Measurements from ENCODE around the gene APOD. TPM values are rescaled to one million over a fixed set of nuclear protein-coding genes. Genes with fewer than 3 reads are reported as not detected.
"Not testable (repeated sequence)": the region's sequence is repeated elsewhere in the genome, so short reads cannot be mapped to it uniquely, and the experiment has no call there.

Gene APOD
- polyA plus RNA-seq, 6 donors from 2014 or later = 0.25 to 3.5 (median 1.9) TPM; not detected in 1

DNA sequence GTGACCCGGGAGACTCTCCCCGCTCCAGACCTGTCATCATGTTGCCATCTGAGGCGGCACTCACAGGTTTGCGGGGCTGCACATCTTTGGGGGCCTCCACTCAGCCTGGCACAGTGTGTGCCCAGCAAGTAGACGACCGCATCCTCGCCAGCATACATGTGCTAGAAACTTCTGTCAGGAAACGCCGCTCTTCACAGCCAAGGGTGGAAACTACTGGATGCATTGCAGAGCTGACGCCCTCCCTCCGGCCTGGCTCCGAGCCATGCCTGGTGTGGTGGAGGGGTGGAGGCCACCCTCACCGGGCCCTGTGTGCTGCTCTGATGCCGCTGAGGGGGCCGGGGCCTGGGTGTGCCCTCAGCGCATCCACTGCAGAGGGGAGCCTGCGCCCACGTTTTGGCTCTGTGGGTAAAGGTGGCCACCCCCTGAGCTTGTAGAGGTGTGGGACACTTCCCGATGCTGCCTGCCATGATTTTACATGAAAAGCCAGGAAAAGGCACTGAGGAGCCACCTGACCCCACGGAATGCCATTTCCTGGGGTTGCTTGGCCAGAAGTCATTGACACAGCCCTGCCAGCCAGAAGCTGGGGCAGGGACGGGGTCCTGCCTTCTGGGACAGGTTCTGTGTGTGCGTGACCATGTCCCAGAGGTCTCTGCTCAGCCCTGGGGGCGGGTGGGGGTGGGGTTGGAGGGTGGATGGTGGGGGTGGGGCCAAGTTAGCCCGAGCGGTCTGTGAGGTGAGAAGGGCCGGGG is 39.7 kb upstream of the APOD start:
- H3K27ac Mint-ChIP-seq; H3K36me3 Mint-ChIP-seq; DNase-seq; ATAC-seq (ENCODE audit: low read depth in 2 of 2); H3K4me1 Mint-ChIP-seq; H3K4me3 Mint-ChIP-seq; H3K27me3 Mint-ChIP-seq; H3K9me3 Mint-ChIP-seq: not testable (repeated sequence)

DNA sequence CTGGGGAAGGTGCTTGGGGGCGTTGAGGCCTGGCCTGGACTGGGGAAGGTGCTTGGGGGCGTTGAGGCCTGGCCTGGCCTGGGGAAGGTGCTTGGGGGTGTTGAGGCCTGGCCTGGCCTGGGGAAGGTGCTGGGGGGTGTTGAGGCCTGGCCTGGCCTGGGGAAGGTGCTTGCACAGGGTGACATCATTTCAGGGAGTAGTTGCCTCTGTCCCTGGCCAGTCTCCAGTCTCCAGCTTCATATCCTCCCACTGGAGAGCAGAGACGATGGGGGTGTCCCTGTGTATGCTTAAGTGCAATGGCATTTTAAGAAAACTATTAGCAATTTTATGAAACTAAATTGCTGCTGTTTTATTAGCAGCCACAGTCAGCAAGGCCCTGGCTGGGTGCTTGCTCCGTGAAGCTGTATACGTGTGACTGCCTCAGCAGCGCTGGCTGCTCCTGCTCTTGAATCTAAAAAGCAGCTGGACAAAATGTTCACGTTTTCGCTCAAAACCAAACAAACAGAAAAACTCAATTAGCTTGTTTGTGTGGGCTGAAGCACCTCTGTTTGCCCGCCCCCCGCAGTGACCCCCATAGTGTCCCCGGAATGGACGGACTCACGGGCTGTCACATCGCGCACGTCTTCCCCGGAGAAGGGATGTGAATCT is 38.9 kb upstream of the APOD start:
- H3K27ac Mint-ChIP-seq; DNase-seq; H3K4me1 Mint-ChIP-seq; H3K9me3 Mint-ChIP-seq; ATAC-seq (ENCODE audit: low read depth in 2 of 2); H3K4me3 Mint-ChIP-seq; H3K27me3 Mint-ChIP-seq; H3K36me3 Mint-ChIP-seq: not testable (repeated sequence)

DNA sequence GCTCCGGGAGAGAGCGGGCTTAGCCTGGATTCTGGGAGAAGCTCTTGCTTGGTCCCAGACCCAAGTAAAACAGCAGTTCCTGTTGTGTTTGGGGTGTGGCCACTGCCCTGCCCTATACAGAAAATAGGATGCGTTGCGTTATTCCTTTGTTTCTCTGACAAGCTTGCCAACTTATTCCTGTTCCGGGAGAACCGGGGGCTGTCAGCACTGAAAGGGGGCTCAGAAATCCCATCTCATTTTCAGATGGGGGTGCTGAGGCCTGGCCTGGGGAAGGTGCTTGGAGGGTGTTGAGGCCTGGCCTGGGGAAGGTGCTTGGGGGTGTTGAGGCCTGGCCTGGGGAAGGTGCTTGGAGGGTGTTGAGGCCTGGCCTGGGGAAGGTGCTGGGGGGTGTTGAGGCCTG is 38.3 kb upstream of the APOD start:
- H3K36me3 Mint-ChIP-seq; H3K27me3 Mint-ChIP-seq; ATAC-seq (ENCODE audit: low read depth in 2 of 2); H3K4me1 Mint-ChIP-seq; H3K9me3 Mint-ChIP-seq; DNase-seq; H3K27ac Mint-ChIP-seq: not testable (repeated sequence)
- H3K4me3 Mint-ChIP-seq = peak overlapping the region in 1 of 8 donors; percentile 11

DNA sequence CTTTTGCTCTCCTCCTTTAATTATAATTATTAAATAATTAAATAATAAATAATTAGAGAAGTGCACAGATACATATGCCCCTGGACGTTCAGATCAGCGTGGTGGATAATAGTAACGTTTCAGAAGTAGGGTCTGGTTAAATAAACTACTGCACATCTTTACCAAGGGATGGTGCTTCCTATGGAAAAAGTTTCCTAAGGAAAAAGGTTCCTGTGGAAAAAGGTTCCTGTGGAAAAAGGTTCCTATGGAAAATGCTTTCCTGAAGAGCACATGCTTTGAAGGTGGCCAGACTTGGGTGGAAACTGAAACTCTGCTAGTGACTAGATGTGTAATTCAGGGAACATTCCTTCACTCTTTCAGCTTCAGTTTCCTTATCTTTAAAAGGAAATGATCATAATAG is 37.4 kb upstream of the APOD start:
- not testable (repeated sequence) for H3K4me1 Mint-ChIP-seq; H3K4me3 Mint-ChIP-seq; H3K9me3 Mint-ChIP-seq; H3K36me3 Mint-ChIP-seq; DNase-seq; ATAC-seq (ENCODE audit: low read depth in 2 of 2); H3K27me3 Mint-ChIP-seq; H3K27ac Mint-ChIP-seq

DNA sequence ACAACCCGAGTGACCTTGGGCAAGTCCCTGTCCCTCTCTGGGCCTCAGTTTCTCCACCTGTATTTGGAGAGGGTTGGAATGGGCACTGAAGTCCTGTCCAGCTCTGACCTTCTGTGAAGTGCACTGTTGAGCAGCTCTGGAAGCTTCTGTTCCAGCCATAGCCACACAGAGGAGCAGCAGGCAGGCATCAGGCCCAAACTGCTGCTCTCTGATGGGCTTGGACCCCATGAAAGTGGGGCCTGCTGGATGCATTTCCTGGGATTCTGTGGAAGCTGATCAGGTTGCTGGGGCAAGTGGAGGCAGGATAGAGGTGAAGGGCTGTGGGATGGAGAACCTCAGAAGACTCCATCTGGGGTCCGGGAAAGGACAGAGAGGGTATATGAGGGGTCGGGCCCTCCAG is 36.7 kb upstream of the APOD start:
- H3K4me3 Mint-ChIP-seq, H3K9me3 Mint-ChIP-seq, DNase-seq: not testable (repeated sequence)

DNA sequence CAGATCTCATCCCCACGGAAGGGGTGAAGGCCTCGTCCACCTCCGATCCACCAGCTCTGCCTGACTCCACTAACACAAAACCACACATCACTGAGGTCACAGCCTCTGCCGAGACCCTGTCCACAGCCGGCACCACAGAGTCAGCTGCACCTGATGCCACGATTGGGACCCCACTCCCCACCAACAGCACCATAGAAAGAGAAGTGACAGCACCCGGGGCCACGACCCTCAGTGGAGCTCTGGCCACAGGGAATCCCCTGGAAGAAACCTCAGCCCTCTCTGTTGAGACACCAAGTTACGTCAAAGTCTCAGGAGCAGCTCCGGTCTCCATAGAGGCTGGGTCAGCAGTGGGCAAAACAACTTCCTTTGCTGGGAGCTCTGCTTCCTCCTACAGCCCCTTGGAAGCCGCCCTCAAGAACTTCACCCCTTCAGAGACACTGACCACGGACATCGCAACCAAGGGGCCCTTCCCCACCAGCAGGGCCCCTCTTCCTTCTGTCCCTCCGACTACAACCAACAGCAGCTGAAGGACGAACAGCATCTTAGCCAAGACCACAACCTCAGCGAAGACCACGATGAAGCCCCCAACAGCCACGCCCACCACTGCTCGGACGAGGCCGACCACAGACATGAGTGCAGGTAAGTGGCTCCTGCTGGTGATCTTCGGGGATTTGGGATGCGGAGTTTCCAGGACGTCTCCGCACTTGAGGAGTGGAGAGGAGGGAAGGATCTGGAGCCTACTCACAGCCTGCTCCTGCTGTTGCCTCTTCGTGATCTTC is 36.0 kb upstream of the APOD start:
- DNase-seq = not testable (repeated sequence)

More for the DNA sequence above, 36.7 kb upstream of the APOD start:
- H3K36me3 Mint-ChIP-seq; H3K27me3 Mint-ChIP-seq; H3K4me1 Mint-ChIP-seq; ATAC-seq (ENCODE audit: low read depth in 2 of 2); H3K27ac Mint-ChIP-seq: not testable (repeated sequence)

DNA sequence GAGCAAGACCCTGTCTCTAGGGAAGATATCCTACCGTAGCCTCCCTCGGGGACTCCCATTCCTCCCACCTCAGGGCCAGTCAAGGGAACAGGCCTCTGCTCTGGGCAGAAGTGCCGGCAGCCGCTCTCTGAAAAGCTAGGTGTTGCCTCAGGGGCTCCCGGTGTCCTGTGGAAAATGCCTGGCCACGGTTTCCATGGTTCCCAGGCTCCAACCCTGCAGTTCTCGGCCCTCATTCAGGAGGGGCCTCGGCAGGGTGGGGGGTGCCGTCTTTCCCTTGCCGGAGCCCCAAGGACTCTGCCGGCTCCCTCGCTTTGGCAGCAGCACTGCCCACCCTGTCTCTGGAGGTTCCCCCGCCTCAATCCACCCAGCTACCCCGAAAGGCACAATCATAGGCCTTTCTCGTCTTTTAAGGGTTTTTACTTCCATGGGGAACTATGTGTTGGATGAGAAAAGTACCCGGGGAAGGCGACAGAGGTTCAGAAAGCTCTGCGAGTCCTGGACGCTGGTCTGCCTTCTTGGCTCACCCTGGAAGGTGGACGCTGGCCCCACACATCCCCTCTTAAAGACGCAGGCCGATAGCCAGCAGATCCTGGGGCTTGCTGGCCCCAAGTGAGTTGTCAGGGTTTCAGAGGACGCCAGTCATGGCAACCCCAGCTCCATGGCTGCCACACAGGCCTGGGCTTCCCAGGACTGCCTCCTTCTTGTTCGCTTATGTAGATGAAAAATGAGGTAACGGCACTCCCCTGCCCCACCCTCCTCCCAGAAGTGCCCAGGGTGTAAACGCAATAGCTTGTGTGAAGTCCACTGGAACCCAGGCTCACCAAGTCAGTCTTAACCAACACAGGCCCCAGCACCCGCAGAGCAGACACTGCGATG is 34.3 kb upstream of the APOD start:
- not testable (repeated sequence) for DNase-seq; H3K9me3 Mint-ChIP-seq; H3K27ac Mint-ChIP-seq; H3K36me3 Mint-ChIP-seq; ATAC-seq (ENCODE audit: low read depth in 2 of 2); H3K27me3 Mint-ChIP-seq; H3K4me3 Mint-ChIP-seq
- H3K4me1 Mint-ChIP-seq = peaks cover 0 to 10% (median 10%) of the 10 kb centered on the region in 3 donors

More for the DNA sequence above, 36.0 kb upstream of the APOD start:
- H3K27ac Mint-ChIP-seq = peak overlapping the region in 2 of 6 donors; percentile 33 to 84
- not testable (repeated sequence) for H3K36me3 Mint-ChIP-seq; H3K9me3 Mint-ChIP-seq; ATAC-seq (ENCODE audit: low read depth in 2 of 2); H3K4me3 Mint-ChIP-seq; H3K27me3 Mint-ChIP-seq; H3K4me1 Mint-ChIP-seq

DNA sequence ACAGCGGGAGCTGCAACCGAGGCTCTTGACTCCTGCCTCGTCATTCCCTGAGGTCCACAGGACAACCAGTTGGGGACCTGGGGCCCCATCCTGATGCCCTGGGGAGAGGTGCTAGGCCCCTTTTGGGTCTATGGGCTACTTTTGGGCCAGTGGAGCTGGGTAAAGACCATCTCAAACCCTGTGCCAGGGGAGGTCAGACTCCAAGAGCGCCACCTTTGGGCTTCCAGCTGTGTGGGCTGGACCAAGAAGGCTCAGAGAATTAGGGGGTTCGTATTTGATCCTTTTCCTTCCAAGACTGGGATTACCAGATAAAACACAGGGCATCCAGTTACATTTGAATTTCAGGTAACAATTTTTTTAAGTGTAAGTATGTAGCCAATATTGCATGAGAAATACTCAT is 33.4 kb upstream of the APOD start:
- not testable (repeated sequence) for H3K4me3 Mint-ChIP-seq; H3K27ac Mint-ChIP-seq; H3K9me3 Mint-ChIP-seq; H3K27me3 Mint-ChIP-seq; DNase-seq; H3K36me3 Mint-ChIP-seq; ATAC-seq (ENCODE audit: low read depth in 2 of 2)
- H3K4me1 Mint-ChIP-seq = peaks cover 0 to 10% (median 10%) of the 10 kb centered on the region in 3 donors

DNA sequence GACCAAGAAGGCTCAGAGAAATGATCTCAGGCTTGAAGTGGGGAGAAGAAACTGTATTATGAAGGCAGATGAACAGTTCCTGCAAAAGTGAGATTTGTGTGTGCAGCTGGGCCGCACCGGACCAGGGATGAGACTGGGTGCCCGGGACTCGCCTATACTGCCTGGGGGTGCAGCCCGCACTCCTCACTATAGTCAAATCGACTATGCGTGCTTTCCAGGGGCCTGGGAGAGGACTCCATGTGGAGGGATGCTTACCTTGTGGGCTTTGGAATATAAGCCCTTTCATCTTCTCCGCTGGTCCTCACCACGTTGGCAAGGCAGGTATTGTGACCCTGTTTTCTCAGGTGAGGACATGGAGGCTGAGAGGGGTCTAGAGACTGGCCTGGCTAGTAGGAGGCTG is 32.9 kb upstream of the APOD start:
- H3K4me3 Mint-ChIP-seq = no peak overlapping the region
- H3K9me3 Mint-ChIP-seq = no peaks in the 10 kb centered on the region
- no peaks in the 10 kb centered on the region for H3K36me3 Mint-ChIP-seq
- H3K4me1 Mint-ChIP-seq = peaks cover 0 to 10% (median 10%) of the 10 kb centered on the region in 3 donors
- H3K27me3 Mint-ChIP-seq = peaks cover 4 to 9% (median 4%) of the 10 kb centered on the region in 3 donors
- no peak for DNase-seq
- H3K27ac Mint-ChIP-seq = peak overlapping the region in 1 of 6 donors; percentile 37
- ATAC-seq (ENCODE audit: low read depth in 2 of 2) = no peak

DNA sequence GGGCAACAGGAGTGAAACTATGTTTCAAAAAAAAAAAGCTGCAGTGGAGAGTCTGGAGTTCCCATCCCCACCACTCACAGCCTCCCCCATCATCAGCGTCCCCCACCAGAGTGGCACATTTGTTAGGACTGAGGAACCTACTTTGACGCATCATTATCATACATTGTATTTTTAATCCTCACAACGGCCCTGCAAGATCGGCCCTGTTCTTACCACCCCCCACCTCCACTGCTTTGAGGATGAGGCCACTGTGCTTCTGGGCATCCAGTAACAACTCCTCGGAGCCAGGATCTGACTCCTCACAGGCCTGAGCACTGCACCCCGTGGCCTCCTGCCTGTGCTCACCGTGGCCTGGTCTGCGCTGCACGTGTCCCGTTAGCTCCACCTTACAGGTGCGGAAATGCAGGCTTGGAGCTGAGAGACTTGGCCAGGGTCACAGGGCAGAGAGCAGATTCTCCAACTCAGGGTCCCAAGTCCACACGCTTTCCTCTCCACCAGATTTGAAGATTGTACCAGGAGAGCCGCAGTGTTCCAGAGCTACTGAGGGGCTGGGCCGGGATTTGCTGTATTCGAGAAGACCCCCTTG is 32.3 kb upstream of the APOD start:
- H3K27ac Mint-ChIP-seq; ATAC-seq (ENCODE audit: low read depth in 2 of 2); H3K4me3 Mint-ChIP-seq; DNase-seq; H3K9me3 Mint-ChIP-seq; H3K36me3 Mint-ChIP-seq: not testable (repeated sequence)
- H3K4me1 Mint-ChIP-seq = peaks cover 0 to 10% (median 10%) of the 10 kb centered on the region in 3 donors
- H3K27me3 Mint-ChIP-seq = peaks cover 4 to 14% (median 4%) of the 10 kb centered on the region in 3 donors

DNA sequence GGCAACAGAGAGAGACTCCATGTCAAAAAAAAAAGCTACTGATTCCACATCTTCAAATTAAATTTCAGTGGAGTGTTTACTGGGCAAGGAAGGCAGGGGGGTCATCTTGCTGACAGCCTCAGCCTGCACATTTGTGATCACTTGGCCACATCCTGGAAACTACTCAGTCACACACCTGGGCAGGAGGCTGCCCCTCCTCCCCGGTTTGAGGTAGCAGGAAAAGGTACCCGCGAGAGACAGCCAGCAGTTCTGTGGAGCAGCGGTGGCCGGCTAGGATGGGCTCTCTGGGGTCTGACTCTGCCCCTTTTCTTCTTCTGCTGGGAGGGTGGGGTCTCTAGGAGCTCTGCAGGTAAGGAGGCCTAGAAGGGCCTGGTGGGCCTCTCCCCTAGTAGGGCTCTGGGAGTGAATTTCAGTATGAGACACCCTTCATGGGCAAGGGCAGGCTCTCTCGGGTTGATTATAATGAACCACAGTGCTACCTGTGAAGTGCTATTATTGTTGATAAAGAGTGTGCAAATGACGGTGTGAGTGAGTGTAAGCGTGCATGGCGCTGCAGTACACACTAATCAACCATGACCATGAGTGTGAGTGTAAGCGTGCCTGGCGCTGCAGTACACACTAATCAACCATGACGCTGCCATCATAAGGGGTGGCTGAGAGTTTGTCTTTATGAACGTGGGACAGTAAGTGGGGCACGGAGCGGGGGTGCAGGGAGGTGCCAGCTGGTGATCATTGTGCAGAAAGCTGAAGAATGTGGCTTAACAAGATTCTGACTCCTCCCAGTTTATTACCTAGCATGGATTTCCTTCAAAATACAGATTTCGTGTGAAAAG is 31.1 kb upstream of the APOD start:
- peak overlapping the region in 2 of 8 donors; percentile 22 to 33 for H3K4me3 Mint-ChIP-seq
- peaks cover 0 to 10% (median 10%) of the 10 kb centered on the region in 3 donors for H3K4me1 Mint-ChIP-seq
- DNase-seq, H3K36me3 Mint-ChIP-seq, H3K27ac Mint-ChIP-seq, H3K9me3 Mint-ChIP-seq: not testable (repeated sequence)
- H3K27me3 Mint-ChIP-seq = peaks cover 4 to 14% (median 10%) of the 10 kb centered on the region in 3 donors
- peak in 1 of 2 donors; percentile 76 for ATAC-seq (ENCODE audit: low read depth in 2 of 2)

DNA sequence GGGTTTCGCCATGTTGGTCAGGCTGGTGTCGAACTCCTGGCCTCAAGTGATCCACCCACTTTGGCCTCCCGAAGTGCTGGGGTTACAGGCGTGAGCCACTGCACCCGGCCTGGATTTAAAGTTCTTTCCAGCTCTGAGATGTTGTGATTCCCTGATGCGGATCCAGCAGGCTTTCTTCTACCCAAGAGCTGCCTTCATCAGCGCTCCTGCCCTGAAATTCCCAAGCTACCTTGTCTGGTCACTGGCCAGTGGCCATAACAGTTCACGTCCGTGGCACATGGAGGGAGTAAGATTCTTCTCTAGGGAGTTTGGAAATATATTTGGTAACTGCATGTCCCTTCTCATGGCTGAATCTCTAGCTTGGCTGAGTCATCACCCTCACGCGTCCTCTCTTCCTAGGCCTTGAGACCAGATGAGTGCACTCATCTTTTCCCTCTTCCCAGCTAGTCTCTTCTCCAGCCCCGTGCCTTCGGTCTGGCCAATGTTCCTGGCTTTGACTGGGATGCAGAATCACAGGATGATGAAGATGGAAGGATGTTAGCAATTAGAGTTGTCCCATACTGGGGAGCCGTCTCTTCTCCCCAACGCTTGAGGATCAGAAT is 29.8 kb upstream of the APOD start:
- H3K27ac Mint-ChIP-seq = no peak overlapping the region
- no peak for DNase-seq
- no peaks in the 10 kb centered on the region for H3K36me3 Mint-ChIP-seq
- H3K9me3 Mint-ChIP-seq = peaks cover 0 to 14% (median 9%) of the 10 kb centered on the region in 7 donors
- no peak for ATAC-seq (ENCODE audit: low read depth in 2 of 2)
- H3K4me1 Mint-ChIP-seq = peaks cover 0 to 10% (median 10%) of the 10 kb centered on the region in 3 donors
- no peak overlapping the region for H3K4me3 Mint-ChIP-seq
- peaks cover 13 to 20% (median 15%) of the 10 kb centered on the region in 3 donors for H3K27me3 Mint-ChIP-seq

All from naive B cell (primary cell).